Heart right ventricle (tissue), 16 donors: ENCODE results near the gene UTF1. TPM values are rescaled to one million over a fixed set of nuclear protein-coding genes. Genes with fewer than 3 reads are reported as not detected.
A peak's percentile ranks its signal among the peaks of the same experiment; 100 is the strongest.

Experiments
- ATAC-seq, 8 donors: fragments of 200-7000 bp; cut with Tn5 transposase; one replicate each; pipeline ENCODE4 v1.9.1; 2020; ENCODE audit warnings: mild to moderate bottlenecking in 8 of 8, moderate library complexity in 8 of 8, moderate number of reproducible peaks in 1 of 8
- DNase-seq, 2 donors: peaks; one replicate each; pipeline ENCODE4 v3.0.0-alpha.2; 2020
- H3K27ac ChIP-seq, 10 donors: fragments of 200-600 bp; sonication (generic) in 2 of 10; one replicate each; pipeline versions ENCODE4 v1.5.0 to v1.8.0; 2020 to 2022; ENCODE audit warnings: mild to moderate bottlenecking in 3 of 10
- H3K27me3 ChIP-seq, 7 donors: fragments of 200-600 bp; one replicate each; pipeline ENCODE4 v1.8.0; 2021 to 2022; ENCODE audit warnings: mild to moderate bottlenecking in 2 of 7
- H3K36me3 ChIP-seq, 9 donors: fragments of 200-600 bp; sonication (generic) in 1 of 9; one replicate each; pipeline versions ENCODE4 v1.5.0 to v1.8.0; 2020 to 2022; ENCODE audit warnings: mild to moderate bottlenecking in 2 of 9
- H3K4me1 ChIP-seq, 9 donors: fragments of 200-600 bp; sonication (generic) in 1 of 9; one replicate each; pipeline versions ENCODE4 v1.5.0 to v1.8.0; 2020 to 2022; ENCODE audit warnings: mild to moderate bottlenecking in 4 of 9
- H3K4me3 ChIP-seq, 10 donors: fragments of 200-600 bp; sonication (generic) in 2 of 10; one replicate each; pipeline versions ENCODE4 v1.5.0 to v1.8.0; 2020 to 2022; ENCODE audit warnings: mild to moderate bottlenecking in 7 of 10, moderate library complexity in 2 of 10
- H3K9me3 ChIP-seq, 11 donors: fragments of 200-600 bp in 10 of 11; sonication (generic) in 2 of 11; one replicate each; pipeline versions ENCODE4 v1.5.0 to v1.8.0; 2013 to 2022; ENCODE audit warnings: mild to moderate bottlenecking in 2 of 11, control low read depth in 1 of 11, moderate library complexity in 1 of 11
- CTCF ChIP-seq, 9 donors: fragments of 200-600 bp; sonication (generic) in 2 of 9; IDR thresholded peaks; one replicate each; pipeline versions ENCODE4 v1.5.0 to v1.8.0; 2021 to 2022; ENCODE audit warnings: antibody characterized with exemption in 9 of 9, mild to moderate bottlenecking in 5 of 9, moderate library complexity in 1 of 9
- WGBS, 2 donors: extraction: QIAGEN DNeasy Blood & Tissue Kit; methylation state at CpG; one replicate each; pipeline ENCODE4 v1.1.7; 2013; ENCODE audit warnings: inconsistent platforms in 1 of 2; 5-methylcytosine and 5-hydroxymethylcytosine counted together
- intact Hi-C, 10 donors: fragments of 100-400 bp; cut with DNase I; formaldehyde crosslinking; loops; one replicate each; pipeline versions ENCODE4 v1.11.1 to v1.14.2; 2022
- polyA plus RNA-seq, 2 donors: library from polyadenylated mRNA; stranded (reverse); fragments of 200-250 nt; gene quantifications; one replicate each; pipeline ENCODE4 v1.2.3, GENCODE V29; 2013
- total RNA-seq, 10 donors: library from RNA; stranded (reverse); fragmentation: NEBNext Ultra II Directional in 3 of 10; extraction: Animal tissue kit (Norgen Biotek cat#: 25700) in 3 of 10; gene quantifications; one replicate each; pipeline versions ENCODE4 v1.2.1 to v1.2.4, GENCODE V29; 2021 to 2023
- donor health status: Arrhythmogenic right ventricular cardiomyopathy.
- donor health status: ischemic (EF 13 %, LVEDD 7.1; RV severe dilation, severe dysfunction).
- donor health status: healthy with polysubstance abuse.
- donor health status: DM: no; HTN: yes; CAD: no.
- donor health status: DM: no; HTN: no; CAD: no.
- donor health status: ischemic (EF 25% LVEDD 6.9; RV normal size, moderate dysfunction).
- donor health status: ischemic (EF 25% LVEDD 5.7; RV mildly dilated, moderate dysfunction).
- donor health status: healthy.
- donor health status: DM: yes; HTN: yes; CAD: no.
- donor health status: Ischemic cardiomyopathy.
- donor health status: ischemic (EF 35%, LVEDD 5.7; RV mildly dilated, moderate dysfunction).
- donor health status: nonischemic (EF 11% LVEDD 7.7; RV severe dilation, severe dysfunction).
- donor health status: DM: yes; HTN: yes; CAD: no.
- donor health status: PGD.
- donor health status: ischemic (EF 29% LVEDD 5.4; RV normal size, mild dysfunction).
- donor health status: nonischemic (EF 23%, LVEDD 6.1; RV moderate dilation, normal function).

Gene UTF1
- total and polyA plus RNA-seq, 12 donors: not detected

GRCh38 chr10:133186416-133187090, 43.5 kb upstream of the UTF1 start:
- intact Hi-C loops: no loop called here
- no peak for TF ChIP-seq CTCF (IDR thresholded peaks at IDR 0.05)
- no peaks in the 10 kb centered on the region for H3K36me3 ChIP-seq
- WGBS, 2 donors: 60 to 61% methylated on average over 34 of the region's 34 CpGs
- no peak overlapping the region for H3K4me3 ChIP-seq
- no peaks in the 10 kb centered on the region for H3K4me1 ChIP-seq
- H3K27me3 ChIP-seq: peaks cover 0 to 44% (median 28%) of the 10 kb centered on the region in 7 donors
- ATAC-seq (no peak), DNase-seq (no peak)
- H3K9me3 ChIP-seq: peaks cover 0 to 4% (median 0%) of the 10 kb centered on the region in 11 donors
- H3K27ac ChIP-seq: no peak overlapping the region

GRCh38 chr10:133187091-133187905, 42.7 kb upstream of the UTF1 start:
- intact Hi-C loops: no loop called here
- Histone ChIP-seq H3K4me3 (no peak overlapping the region), H3K4me1 (no peaks in the 10 kb centered on the region), H3K27me3 (peaks cover 0 to 44% (median 25%) of the 10 kb centered on the region in 7 donors), H3K36me3 (no peaks in the 10 kb centered on the region), H3K27ac (no peak overlapping the region), H3K9me3 (peaks cover 0 to 12% (median 0%) of the 10 kb centered on the region in 11 donors)
- no peak for TF ChIP-seq CTCF (IDR thresholded peaks at IDR 0.05)
- no peak for DNase-seq
- ATAC-seq: peak in 2 of 8 donors; percentile 10 to 22
- 82 to 86% methylated on average over 37 to 38 of the region's 38 CpGs for WGBS, 2 donors

GRCh38 chr10:133187906-133188681, 41.9 kb upstream of the UTF1 start:
- TF ChIP-seq CTCF (IDR thresholded peaks at IDR 0.05): no peak
- ATAC-seq (no peak), DNase-seq (no peak)
- peaks cover 0 to 20% (median 0%) of the 10 kb centered on the region in 11 donors for H3K9me3 ChIP-seq
- H3K36me3 ChIP-seq: no peaks in the 10 kb centered on the region
- H3K27me3 ChIP-seq: peaks cover 0 to 44% (median 22%) of the 10 kb centered on the region in 7 donors
- WGBS, 2 donors: 76 to 82% methylated on average over 38 of the region's 38 CpGs
- H3K4me1 ChIP-seq: no peaks in the 10 kb centered on the region
- intact Hi-C loops: no loop called here
- no peak overlapping the region for H3K27ac ChIP-seq
- H3K4me3 ChIP-seq: no peak overlapping the region

DNA sequence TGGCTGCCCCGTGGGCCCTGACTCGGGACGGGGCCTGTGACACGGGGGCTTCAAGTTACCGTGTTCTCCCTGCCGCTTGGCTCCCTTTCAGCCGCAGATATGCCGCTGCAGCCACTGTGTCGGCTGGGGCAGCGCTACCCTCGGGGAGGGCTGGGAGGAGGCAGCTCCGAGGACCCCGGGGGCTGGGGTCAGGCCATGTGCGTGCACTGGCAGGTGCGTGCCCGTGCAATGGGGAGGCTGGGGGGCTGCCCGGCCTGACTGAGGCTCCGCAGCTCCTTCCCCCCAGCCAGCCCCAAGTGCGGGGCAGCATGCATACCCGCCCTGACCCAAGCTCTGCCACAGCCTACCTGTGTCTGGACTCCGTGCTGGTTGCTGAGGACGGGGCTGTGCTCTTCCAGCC, 40.8 kb upstream of the UTF1 start:
- Histone ChIP-seq H3K4me3 (no peak overlapping the region), H3K4me1 (no peaks in the 10 kb centered on the region), H3K36me3 (no peaks in the 10 kb centered on the region), H3K27ac (no peak overlapping the region), H3K9me3 (peaks cover 0 to 31% (median under 1%) of the 10 kb centered on the region in 11 donors), H3K27me3 (peaks cover 0 to 44% (median 22%) of the 10 kb centered on the region in 7 donors)
- DNase-seq (no peak), ATAC-seq (no peak)
- WGBS, 2 donors: 85 to 90% methylated on average over 22 of the region's 22 CpGs
- intact Hi-C loops: no loop called here
- no peak for TF ChIP-seq CTCF (IDR thresholded peaks at IDR 0.05)
